SK-N-SH (cell line): ENCODE results near the gene PCYOX1L.

Experiments
- CTCF ChIP-seq: fragments of 200-600 bp; sonication (generic); IDR thresholded peaks from 2 replicates; pipeline ENCODE4 v1.6.1; 2017; ENCODE audit warnings: antibody characterized with exemption, mild to moderate bottlenecking, moderate library complexity
- REST ChIP-seq: IDR thresholded peaks from 2 replicates; pipeline ENCODE4 v1.6.1; 2012; ENCODE audit warnings: mild to moderate bottlenecking, low read depth, low read length, moderate library complexity
- RXRA ChIP-seq: IDR thresholded peaks from 2 replicates; pipeline ENCODE4 v1.4.0; 2012; ENCODE audit warnings: low read depth, mild to moderate bottlenecking, borderline replicate concordance
- ZBTB33 ChIP-seq: IDR thresholded peaks from 2 replicates; pipeline ENCODE4 v1.4.0; 2012; ENCODE audit warnings: low read depth, borderline replicate concordance
- TF ChIP-seq, protein P1 (sequence below): IDR thresholded peaks from 2 replicates; pipeline ENCODE4 v1.4.0; 2012; ENCODE audit warnings: low read depth, borderline replicate concordance
- TF ChIP-seq, protein P2 (sequence below): IDR thresholded peaks from 2 replicates; pipeline ENCODE4 v1.4.0; 2012; ENCODE audit warnings: low read depth
- TF ChIP-seq, protein P3 (sequence below): IDR thresholded peaks from 2 replicates; pipeline ENCODE4; 2012

DNA sequence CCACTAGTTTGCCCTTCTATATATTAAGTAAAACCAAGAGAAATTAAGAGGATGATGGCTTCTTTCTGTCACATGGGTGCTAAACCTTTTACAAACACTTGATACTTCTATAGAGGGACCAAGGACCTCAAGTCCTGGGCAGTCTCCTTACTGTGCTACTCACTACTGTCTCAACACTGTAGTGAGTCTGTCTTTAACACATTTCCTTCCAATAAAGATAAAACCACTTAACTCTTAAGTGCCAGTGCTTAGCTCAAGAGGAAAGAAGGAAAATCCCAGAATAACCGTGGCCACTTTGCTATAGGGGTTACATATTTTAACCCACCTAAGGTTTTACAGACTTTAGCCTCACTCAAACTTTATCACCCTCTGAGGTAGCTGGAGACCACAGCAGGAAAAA, 16.9 kb upstream of the PCYOX1L start:
- TF ChIP-seq, protein P1, sequence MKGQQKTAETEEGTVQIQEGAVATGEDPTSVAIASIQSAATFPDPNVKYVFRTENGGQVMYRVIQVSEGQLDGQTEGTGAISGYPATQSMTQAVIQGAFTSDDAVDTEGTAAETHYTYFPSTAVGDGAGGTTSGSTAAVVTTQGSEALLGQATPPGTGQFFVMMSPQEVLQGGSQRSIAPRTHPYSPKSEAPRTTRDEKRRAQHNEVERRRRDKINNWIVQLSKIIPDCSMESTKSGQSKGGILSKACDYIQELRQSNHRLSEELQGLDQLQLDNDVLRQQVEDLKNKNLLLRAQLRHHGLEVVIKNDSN: no peak
- TF ChIP-seq RXRA (no peak), CTCF (no peak), ZBTB33 (no peak), REST (no peak)
- TF ChIP-seq, protein P2, sequence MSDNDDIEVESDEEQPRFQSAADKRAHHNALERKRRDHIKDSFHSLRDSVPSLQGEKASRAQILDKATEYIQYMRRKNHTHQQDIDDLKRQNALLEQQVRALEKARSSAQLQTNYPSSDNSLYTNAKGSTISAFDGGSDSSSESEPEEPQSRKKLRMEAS: no peak
- TF ChIP-seq, protein P3, sequence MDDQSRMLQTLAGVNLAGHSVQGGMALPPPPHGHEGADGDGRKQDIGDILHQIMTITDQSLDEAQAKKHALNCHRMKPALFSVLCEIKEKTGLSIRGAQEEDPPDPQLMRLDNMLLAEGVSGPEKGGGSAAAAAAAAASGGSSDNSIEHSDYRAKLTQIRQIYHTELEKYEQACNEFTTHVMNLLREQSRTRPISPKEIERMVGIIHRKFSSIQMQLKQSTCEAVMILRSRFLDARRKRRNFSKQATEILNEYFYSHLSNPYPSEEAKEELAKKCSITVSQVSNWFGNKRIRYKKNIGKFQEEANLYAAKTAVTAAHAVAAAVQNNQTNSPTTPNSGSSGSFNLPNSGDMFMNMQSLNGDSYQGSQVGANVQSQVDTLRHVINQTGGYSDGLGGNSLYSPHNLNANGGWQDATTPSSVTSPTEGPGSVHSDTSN: no peak
